Measurements from ENCODE around the gene POC1B.

- no peak for TF ChIP-seq CTCF (conservative IDR thresholded peaks at IDR 0.05)
- no peak for TF ChIP-seq EZH2 (IDR thresholded peaks at IDR 0.05; ENCODE audit: low read depth)
Measured at GRCh38 chr12:89538897-89539296, 13.1 kb upstream of the POC1B start.
